HL-60 (cell line): ENCODE results near the gene IRF5.

Experiments
- DNase-seq, 2 experiments: peaks; one replicate each; pipeline ENCODE4 v3.0.0-alpha.2; 2010 to 2020; ENCODE audit warnings: low read depth in 1 of 2, low spot score in 1 of 2
- H3K27ac ChIP-seq: fragments of 250-450 bp; sonication (Bioruptor Pico); replicated peaks from 2 replicates; pipeline ENCODE4 v1.5.1; 2020; ENCODE audit warnings: mild to moderate bottlenecking, moderate library complexity
- H3K27me3 ChIP-seq: fragments of 250-450 bp; sonication (Bioruptor Pico); 2 replicates; pipeline ENCODE4 v1.5.1; 2021; ENCODE audit warnings: mild to moderate bottlenecking, moderate library complexity; ENCODE audit not compliant: insufficient read depth, poor library complexity, severe bottlenecking
- H3K4me3 ChIP-seq: replicated peaks from 2 replicates; pipeline ENCODE4 v1.5.1; 2011; ENCODE audit warnings: mild to moderate bottlenecking, control low read depth, low read length; ENCODE audit not compliant: insufficient read depth
- GABPA ChIP-seq: IDR thresholded peaks from 2 replicates; pipeline ENCODE4 v1.6.1; 2012; ENCODE audit warnings: low read depth
- POLR2AphosphoS5 ChIP-seq: IDR thresholded peaks from 2 replicates; pipeline ENCODE4 v1.6.1; 2012; ENCODE audit warnings: low read depth
- REST ChIP-seq: IDR thresholded peaks from 2 replicates; pipeline ENCODE4 v1.6.1; 2012; ENCODE audit warnings: low read depth; ENCODE audit not compliant: insufficient replicate concordance
- SPI1 ChIP-seq: IDR thresholded peaks from 2 replicates; pipeline ENCODE4 v1.6.1; 2012; ENCODE audit warnings: low read depth, mild to moderate bottlenecking, borderline replicate concordance
- TF ChIP-seq, protein P1 (sequence below): IDR thresholded peaks from one replicate; pipeline ENCODE4 v1.5.1; 2011; ENCODE audit warnings: low read length, control low read depth, inconsistent platforms; ENCODE audit not compliant: insufficient read depth

Gene IRF5

GRCh38 chr7:128906766-128907559, 30.8 kb upstream of the IRF5 start:
- Histone ChIP-seq H3K27me3 (peaks cover 4% of the 10 kb centered on the region), H3K27ac (no peak overlapping the region), H3K4me3 (no peak overlapping the region)
- DNase-seq, result no peak
- no peak for TF ChIP-seq POLR2AphosphoS5
- TF ChIP-seq, protein P1, sequence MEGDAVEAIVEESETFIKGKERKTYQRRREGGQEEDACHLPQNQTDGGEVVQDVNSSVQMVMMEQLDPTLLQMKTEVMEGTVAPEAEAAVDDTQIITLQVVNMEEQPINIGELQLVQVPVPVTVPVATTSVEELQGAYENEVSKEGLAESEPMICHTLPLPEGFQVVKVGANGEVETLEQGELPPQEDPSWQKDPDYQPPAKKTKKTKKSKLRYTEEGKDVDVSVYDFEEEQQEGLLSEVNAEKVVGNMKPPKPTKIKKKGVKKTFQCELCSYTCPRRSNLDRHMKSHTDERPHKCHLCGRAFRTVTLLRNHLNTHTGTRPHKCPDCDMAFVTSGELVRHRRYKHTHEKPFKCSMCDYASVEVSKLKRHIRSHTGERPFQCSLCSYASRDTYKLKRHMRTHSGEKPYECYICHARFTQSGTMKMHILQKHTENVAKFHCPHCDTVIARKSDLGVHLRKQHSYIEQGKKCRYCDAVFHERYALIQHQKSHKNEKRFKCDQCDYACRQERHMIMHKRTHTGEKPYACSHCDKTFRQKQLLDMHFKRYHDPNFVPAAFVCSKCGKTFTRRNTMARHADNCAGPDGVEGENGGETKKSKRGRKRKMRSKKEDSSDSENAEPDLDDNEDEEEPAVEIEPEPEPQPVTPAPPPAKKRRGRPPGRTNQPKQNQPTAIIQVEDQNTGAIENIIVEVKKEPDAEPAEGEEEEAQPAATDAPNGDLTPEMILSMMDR, result no peak
- TF ChIP-seq GABPA, result no peak
- no peak for TF ChIP-seq SPI1
- TF ChIP-seq REST, result no peak

- H3K4me3 ChIP-seq, result no peak overlapping the region
Measured at GRCh38 chr7:128908750-128909624, 28.7 kb upstream of the IRF5 start.

More at GRCh38 chr7:128908750-128909624, 28.7 kb upstream of the IRF5 start:
- Histone ChIP-seq H3K27me3 (peaks cover 5% of the 10 kb centered on the region), H3K27ac (no peak overlapping the region)
- DNase-seq, result no peak
- TF ChIP-seq REST (no peak), POLR2AphosphoS5 (no peak), GABPA (no peak), SPI1 (no peak)
- TF ChIP-seq, protein P1, result no peak
